Retinal pigment epithelial cell (primary cell): Measurements from ENCODE around the gene CDK2AP2.
"Not testable (repeated sequence)": the region's sequence is repeated elsewhere in the genome, so short reads cannot be mapped to it uniquely, and the experiment has no call there.

Source experiments
- DNase-seq: peaks from one replicate; pipeline ENCODE4 v3.0.0-alpha.2; 2010; ENCODE audit warnings: low read depth
- H3K4me3 ChIP-seq: 2 replicates; pipeline ENCODE4 v1.5.1; 2011; ENCODE audit warnings: mild to moderate bottlenecking, low read length, control low read depth, moderate library complexity
- CTCF ChIP-seq: conservative IDR thresholded peaks from 2 replicates; pipeline ENCODE4 v1.5.1; 2011; ENCODE audit warnings: low read depth, low read length, control low read depth, inconsistent platforms

CDK2AP2 gene

GRCh38 chr11:67517784-67518552, 10.0 kb upstream of the CDK2AP2 start:
- no peak for TF ChIP-seq CTCF
- no peak overlapping the region for H3K4me3 ChIP-seq
- no peak for DNase-seq

GRCh38 chr11:67516806-67517205, 8.8 kb upstream of the CDK2AP2 start:
- DNase-seq: no peak
- H3K4me3 ChIP-seq: no peak overlapping the region
- TF ChIP-seq CTCF: no peak

- H3K4me3 ChIP-seq: no peak overlapping the region
- no peak for DNase-seq
- TF ChIP-seq CTCF: no peak
These were observed 6.2 kb upstream of the CDK2AP2 start for GRCh38 chr11:67514116-67514515.

GRCh38 chr11:67511558-67511957, 3.6 kb upstream of the CDK2AP2 start:
- DNase-seq, H3K4me3 ChIP-seq: not testable (repeated sequence)

- DNase-seq: no peak
- no peak for TF ChIP-seq CTCF
- H3K4me3 ChIP-seq: no peak overlapping the region
These were observed 2.0 kb upstream of the CDK2AP2 start for GRCh38 chr11:67510023-67510345.

GRCh38 chr11:67508486-67509121, 642 bp upstream of the CDK2AP2 start:
- TF ChIP-seq CTCF: no peak
- DNase-seq: peak; percentile 71
- H3K4me3 ChIP-seq: peak overlapping the region; percentile 78

GRCh38 chr11:67507242-67507863, 609 bp downstream of the CDK2AP2 start:
- TF ChIP-seq CTCF: no peak
- DNase-seq: no peak
- H3K4me3 ChIP-seq: peak overlapping the region; percentile 72
